PC-9 (cell line): ENCODE measurements around the gene MYRIP.

ENCODE experiments used
- EZH2 ChIP-seq: fragments of 200-600 bp; sonication (generic); IDR thresholded peaks from 2 replicates; pipeline ENCODE4 v1.8.0; 2017; ENCODE audit warnings: antibody characterized with exemption, low read depth
- TF ChIP-seq, protein P1 (sequence below): fragments of 200-600 bp; sonication (generic); conservative IDR thresholded peaks from 2 replicates; pipeline ENCODE4 v1.6.1; 2017; ENCODE audit warnings: mixed run types, antibody characterized with exemption, mild to moderate bottlenecking, moderate library complexity

- TF ChIP-seq, protein P1, sequence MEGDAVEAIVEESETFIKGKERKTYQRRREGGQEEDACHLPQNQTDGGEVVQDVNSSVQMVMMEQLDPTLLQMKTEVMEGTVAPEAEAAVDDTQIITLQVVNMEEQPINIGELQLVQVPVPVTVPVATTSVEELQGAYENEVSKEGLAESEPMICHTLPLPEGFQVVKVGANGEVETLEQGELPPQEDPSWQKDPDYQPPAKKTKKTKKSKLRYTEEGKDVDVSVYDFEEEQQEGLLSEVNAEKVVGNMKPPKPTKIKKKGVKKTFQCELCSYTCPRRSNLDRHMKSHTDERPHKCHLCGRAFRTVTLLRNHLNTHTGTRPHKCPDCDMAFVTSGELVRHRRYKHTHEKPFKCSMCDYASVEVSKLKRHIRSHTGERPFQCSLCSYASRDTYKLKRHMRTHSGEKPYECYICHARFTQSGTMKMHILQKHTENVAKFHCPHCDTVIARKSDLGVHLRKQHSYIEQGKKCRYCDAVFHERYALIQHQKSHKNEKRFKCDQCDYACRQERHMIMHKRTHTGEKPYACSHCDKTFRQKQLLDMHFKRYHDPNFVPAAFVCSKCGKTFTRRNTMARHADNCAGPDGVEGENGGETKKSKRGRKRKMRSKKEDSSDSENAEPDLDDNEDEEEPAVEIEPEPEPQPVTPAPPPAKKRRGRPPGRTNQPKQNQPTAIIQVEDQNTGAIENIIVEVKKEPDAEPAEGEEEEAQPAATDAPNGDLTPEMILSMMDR, result no peak
- TF ChIP-seq EZH2, result no peak
Measured at GRCh38 chr3:40191251-40191650, 381.8 kb downstream of the MYRIP start.
